SU-DHL-6 (cell line): ENCODE results near the gene DOK6.

ENCODE experiments used
- H2AFZ ChIP-seq: fragments of 200-600 bp; sonication (generic); 2 replicates; pipeline ENCODE4 v1.6.1; 2014; ENCODE audit warnings: low read depth, mild to moderate bottlenecking, moderate library complexity, mixed read lengths, antibody characterized with exemption, low read length; ENCODE audit not compliant: severe bottlenecking
- H3F3A ChIP-seq: fragments of 200-600 bp; shearing (Covaris generic); 2 replicates; pipeline ENCODE4 v1.6.0; 2016; ENCODE audit warnings: antibody characterized with exemption, mild to moderate bottlenecking; ENCODE audit not compliant: insufficient read depth
- H3K27ac ChIP-seq: fragments of 200-600 bp; sonication (generic); 2 replicates; pipeline ENCODE4 v1.5.1; 2016; ENCODE audit warnings: low read depth, mild to moderate bottlenecking, low read length, moderate library complexity, mixed read lengths
- H3K27me3 ChIP-seq: fragments of 200-600 bp; sonication (generic), shearing (Covaris generic); 2 replicates; pipeline ENCODE4 v1.6.0; 2014; ENCODE audit warnings: mild to moderate bottlenecking, low read length
- H3K36me3 ChIP-seq: fragments of 200-600 bp; sonication (generic); 2 replicates; pipeline ENCODE4 v1.6.1; 2014; ENCODE audit warnings: mild to moderate bottlenecking, low read length, mixed read lengths
- H3K4me2 ChIP-seq: fragments of 300-600, 200-600 bp; shearing (Covaris generic), sonication (generic); 2 replicates; pipeline ENCODE4 v1.6.0; 2014; ENCODE audit warnings: low read length, low read depth, mild to moderate bottlenecking; ENCODE audit not compliant: poor library complexity, severe bottlenecking
- H3K4me3 ChIP-seq: fragments of 200-600 bp; sonication (generic); 2 replicates; pipeline ENCODE4 v1.5.1; 2014; ENCODE audit warnings: antibody characterized with exemption, low read length, mild to moderate bottlenecking, mixed read lengths; ENCODE audit not compliant: insufficient read depth, poor library complexity, severe bottlenecking
- H3K79me2 ChIP-seq: fragments of 200-600 bp; sonication (generic); 2 replicates; pipeline ENCODE4 v1.6.1; 2014; ENCODE audit warnings: mild to moderate bottlenecking, low read length, moderate library complexity; ENCODE audit not compliant: insufficient read depth
- H3K9ac ChIP-seq: fragments of 200-600 bp; sonication (generic); 2 replicates; pipeline ENCODE4 v1.7.0; 2014; ENCODE audit warnings: mild to moderate bottlenecking, low read length
- H3K9me2 ChIP-seq: fragments of 200-600 bp; sonication (generic); replicated peaks from 2 replicates; pipeline ENCODE4 v1.6.1; 2014; ENCODE audit warnings: low read length; ENCODE audit not compliant: insufficient read depth
- H3K9me3 ChIP-seq: fragments of 200-600 bp; sonication (generic); 2 replicates; pipeline ENCODE4 v1.6.1; 2014; ENCODE audit warnings: low read length, mixed read lengths; ENCODE audit not compliant: insufficient read depth
- H4K20me1 ChIP-seq: fragments of 200-600 bp; sonication (generic); 2 replicates; pipeline ENCODE4 v1.6.1; 2014; ENCODE audit warnings: low read depth, mild to moderate bottlenecking, antibody characterized with exemption, low read length, moderate library complexity, mixed read lengths
- EZH2phosphoT487 ChIP-seq: fragments of 200-600 bp; sonication (generic), shearing (Covaris generic); conservative IDR thresholded peaks from 2 replicates; pipeline ENCODE4 v1.6.1; 2018; ENCODE audit warnings: mild to moderate bottlenecking, antibody characterized with exemption, low read length, moderate library complexity, mixed read lengths
- TF ChIP-seq, protein P1 (sequence below): fragments of 200-600 bp; sonication (generic); IDR thresholded peaks from one replicate; pipeline ENCODE4 v1.5.1; 2017; ENCODE audit warnings: antibody characterized with exemption, mild to moderate bottlenecking, low read length, moderate library complexity; ENCODE audit not compliant: insufficient read depth, poor library complexity, severe bottlenecking

Gene DOK6

DNA sequence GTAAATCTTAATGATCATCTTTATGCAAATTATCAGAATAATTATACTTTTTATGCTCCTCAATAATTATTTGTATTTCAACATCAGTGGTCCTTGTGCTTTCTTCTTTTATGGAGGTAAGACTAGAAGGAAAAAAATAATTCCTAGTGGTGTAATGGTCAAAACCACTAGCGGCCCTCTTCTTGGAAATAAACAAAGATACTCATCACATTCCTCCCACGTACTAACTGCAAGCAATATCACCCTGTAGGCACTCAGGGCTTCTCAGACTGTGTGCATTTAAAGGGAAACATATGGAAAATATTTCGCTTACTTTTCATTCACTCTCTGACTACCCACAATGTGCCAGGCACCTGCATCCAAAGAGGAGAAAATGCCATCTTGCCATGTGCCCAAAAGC lies 263.7 kb downstream of the DOK6 start:
- Histone ChIP-seq H3K4me2 (no peak overlapping the region), H3F3A (no peaks in the 10 kb centered on the region), H4K20me1 (no peaks in the 10 kb centered on the region), H3K36me3 (no peaks in the 10 kb centered on the region), H2AFZ (no peak overlapping the region), H3K79me2 (no peaks in the 10 kb centered on the region), H3K9me2 (no peaks in the 10 kb centered on the region), H3K27me3 (no peaks in the 10 kb centered on the region), H3K9ac (no peak overlapping the region), H3K27ac (no peak overlapping the region), H3K9me3 (no peaks in the 10 kb centered on the region), H3K4me3 (no peak overlapping the region)
- TF ChIP-seq, protein P1, sequence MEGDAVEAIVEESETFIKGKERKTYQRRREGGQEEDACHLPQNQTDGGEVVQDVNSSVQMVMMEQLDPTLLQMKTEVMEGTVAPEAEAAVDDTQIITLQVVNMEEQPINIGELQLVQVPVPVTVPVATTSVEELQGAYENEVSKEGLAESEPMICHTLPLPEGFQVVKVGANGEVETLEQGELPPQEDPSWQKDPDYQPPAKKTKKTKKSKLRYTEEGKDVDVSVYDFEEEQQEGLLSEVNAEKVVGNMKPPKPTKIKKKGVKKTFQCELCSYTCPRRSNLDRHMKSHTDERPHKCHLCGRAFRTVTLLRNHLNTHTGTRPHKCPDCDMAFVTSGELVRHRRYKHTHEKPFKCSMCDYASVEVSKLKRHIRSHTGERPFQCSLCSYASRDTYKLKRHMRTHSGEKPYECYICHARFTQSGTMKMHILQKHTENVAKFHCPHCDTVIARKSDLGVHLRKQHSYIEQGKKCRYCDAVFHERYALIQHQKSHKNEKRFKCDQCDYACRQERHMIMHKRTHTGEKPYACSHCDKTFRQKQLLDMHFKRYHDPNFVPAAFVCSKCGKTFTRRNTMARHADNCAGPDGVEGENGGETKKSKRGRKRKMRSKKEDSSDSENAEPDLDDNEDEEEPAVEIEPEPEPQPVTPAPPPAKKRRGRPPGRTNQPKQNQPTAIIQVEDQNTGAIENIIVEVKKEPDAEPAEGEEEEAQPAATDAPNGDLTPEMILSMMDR, result no peak
- no peak for TF ChIP-seq EZH2phosphoT487

DNA sequence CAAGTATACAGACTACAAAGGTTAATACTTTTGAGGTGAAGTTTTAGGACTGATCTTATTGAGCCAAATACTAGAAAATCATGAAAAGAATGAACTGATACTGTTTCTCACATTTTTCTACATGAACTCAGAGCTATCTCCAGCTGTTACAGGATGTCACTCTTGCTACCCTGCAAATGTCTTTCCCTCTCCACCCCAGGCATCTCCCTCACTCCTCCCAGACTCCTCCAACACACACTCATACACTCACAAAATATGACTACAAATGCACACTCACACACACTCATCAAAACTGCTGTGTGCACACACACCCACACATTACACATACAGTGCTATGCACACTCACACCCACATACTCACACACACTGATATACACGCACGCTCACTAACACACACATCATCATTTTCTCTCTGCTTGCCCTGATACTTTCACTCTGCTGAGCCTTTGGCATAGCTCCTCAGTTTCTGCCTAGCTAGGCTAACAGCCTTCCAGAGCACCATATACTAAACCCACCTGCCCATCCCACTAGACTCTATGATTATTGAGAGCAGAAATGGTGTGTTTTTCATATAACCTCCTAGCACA lies 273.7 kb downstream of the DOK6 start:
- Histone ChIP-seq H3K36me3 (no peaks in the 10 kb centered on the region), H3K4me3 (no peak overlapping the region), H3K9me2 (no peaks in the 10 kb centered on the region), H3K27ac (no peak overlapping the region), H3K79me2 (no peaks in the 10 kb centered on the region), H3K4me2 (no peak overlapping the region), H3K9ac (no peak overlapping the region), H3K27me3 (no peaks in the 10 kb centered on the region), H3F3A (no peaks in the 10 kb centered on the region), H3K9me3 (no peaks in the 10 kb centered on the region), H2AFZ (no peak overlapping the region), H4K20me1 (no peaks in the 10 kb centered on the region)
- no peak for TF ChIP-seq EZH2phosphoT487
- TF ChIP-seq, protein P1, result no peak

DNA sequence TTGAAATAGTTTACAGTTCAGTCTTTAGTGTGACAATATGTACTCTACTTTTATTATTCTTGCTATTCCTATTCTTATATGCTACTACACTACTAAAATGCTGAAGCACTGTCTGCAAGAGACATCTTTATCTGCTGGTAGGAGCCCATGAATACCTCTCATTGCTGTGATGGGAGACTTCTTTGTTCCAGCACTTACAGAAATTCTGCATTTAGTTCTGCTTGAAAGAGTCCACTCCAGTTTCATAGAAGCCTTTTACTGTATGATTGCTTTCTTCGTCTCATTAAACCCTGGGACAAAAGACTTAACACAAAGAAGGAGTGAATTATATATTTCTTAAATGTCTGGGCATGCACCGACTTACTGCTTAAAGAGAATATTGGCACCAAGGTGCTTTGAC lies 274.3 kb downstream of the DOK6 start:
- no peak overlapping the region for H2AFZ ChIP-seq
- H3K9me3 ChIP-seq, result no peaks in the 10 kb centered on the region
- no peak for TF ChIP-seq EZH2phosphoT487
- TF ChIP-seq, protein P1, result no peak
- H3K9ac ChIP-seq, result no peak overlapping the region
- H3K27ac ChIP-seq, result no peak overlapping the region
- H3K4me2 ChIP-seq, result no peak overlapping the region
- H3K4me3 ChIP-seq, result no peak overlapping the region
- H4K20me1 ChIP-seq, result no peaks in the 10 kb centered on the region
- no peaks in the 10 kb centered on the region for H3F3A ChIP-seq
- no peaks in the 10 kb centered on the region for H3K36me3 ChIP-seq
- no peaks in the 10 kb centered on the region for H3K9me2 ChIP-seq
- H3K79me2 ChIP-seq, result no peaks in the 10 kb centered on the region
- no peaks in the 10 kb centered on the region for H3K27me3 ChIP-seq

DNA sequence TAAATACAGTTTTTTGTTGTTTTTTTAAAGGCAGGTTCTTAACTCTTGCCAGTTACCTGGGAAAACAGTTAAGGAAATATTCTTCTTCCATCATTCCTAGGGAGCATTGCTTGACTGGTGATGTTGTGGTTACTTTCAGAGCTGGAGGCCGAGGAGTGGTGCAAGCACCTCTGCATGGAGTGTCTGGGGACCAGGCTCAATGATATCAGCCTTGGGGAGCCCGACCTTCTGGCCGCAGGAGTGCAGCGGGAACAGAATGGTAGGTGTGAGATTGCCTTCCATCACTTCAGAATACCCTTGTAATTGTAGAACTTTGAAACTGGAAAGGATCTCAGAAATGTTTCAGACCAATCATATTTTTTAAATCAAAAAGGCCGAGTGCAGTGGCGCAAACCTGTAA lies 276.9 kb downstream of the DOK6 start:
- no peak overlapping the region for H3K27ac ChIP-seq
- H2AFZ ChIP-seq, result no peak overlapping the region

More for the DNA sequence above, 276.9 kb downstream of the DOK6 start:
- peaks cover 3% of the 10 kb centered on the region; the same call in 1 of the 2 replicates for H3K9me2 ChIP-seq
- H3K79me2 ChIP-seq, result no peaks in the 10 kb centered on the region
- H4K20me1 ChIP-seq, result no peaks in the 10 kb centered on the region
- no peak overlapping the region for H3K4me2 ChIP-seq
- no peaks in the 10 kb centered on the region for H3F3A ChIP-seq
- TF ChIP-seq, protein P1, result no peak
- TF ChIP-seq EZH2phosphoT487, result no peak
- no peaks in the 10 kb centered on the region for H3K36me3 ChIP-seq
- no peak overlapping the region for H3K4me3 ChIP-seq
- H3K27me3 ChIP-seq, result no peaks in the 10 kb centered on the region
- H3K9me3 ChIP-seq, result no peaks in the 10 kb centered on the region
- H3K9ac ChIP-seq, result no peak overlapping the region
